GM13977 (cell line): ENCODE data around the gene TUBA4A.

Source experiments
- DNase-seq: peaks from one replicate; pipeline ENCODE4 v3.0.0; 2012; ENCODE audit warnings: low spot score
- in situ Hi-C: fragments of 300-500 bp; cut with MboI; formaldehyde crosslinking; loops from one replicate; pipeline ENCODE4 v1.12.0; 2022; ENCODE audit warnings: low sequenced_read_pairs, low pct_unique_long_range_greater_than_20kb, mixed read lengths, inconsistent platforms; ENCODE audit not compliant: unreplicated experiment
- TF ChIP-seq, protein P1 (sequence below): IDR thresholded peaks from 2 replicates; pipeline ENCODE4 v1.5.1; 2012; ENCODE audit warnings: mild to moderate bottlenecking, control low read depth; ENCODE audit not compliant: insufficient read depth; ENCODE audit errors: extremely low read depth, missing control alignments

TUBA4A gene

DNA sequence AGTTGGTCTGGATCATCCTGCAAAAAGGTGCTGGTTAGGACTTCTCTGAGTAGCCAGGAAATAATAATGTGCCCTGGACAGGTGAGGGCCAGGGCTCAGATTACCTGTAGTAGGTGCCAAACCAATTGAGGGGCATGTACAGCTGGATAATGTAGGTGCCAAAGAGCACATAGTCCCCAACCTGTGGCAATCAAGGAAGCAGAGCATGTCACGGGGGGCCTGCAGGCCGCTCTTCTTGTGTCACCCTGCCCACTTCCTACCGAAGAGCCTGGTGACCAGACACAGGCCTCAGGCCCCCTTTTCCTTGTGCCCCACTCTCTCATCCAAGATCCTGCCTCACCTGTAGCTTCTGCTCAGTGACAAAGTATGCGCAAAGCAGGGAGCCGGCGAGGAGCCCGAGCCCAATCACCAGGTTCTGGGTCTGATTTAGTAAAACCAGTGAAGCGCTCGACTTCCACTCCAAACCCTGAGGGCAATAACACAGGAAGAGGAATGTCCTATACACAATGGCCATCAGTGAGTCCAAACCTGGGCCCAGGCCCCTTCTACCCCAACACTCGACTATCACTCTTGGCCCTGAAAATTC lies 40.1 kb downstream of the TUBA4A start:
- TF ChIP-seq, protein P1, sequence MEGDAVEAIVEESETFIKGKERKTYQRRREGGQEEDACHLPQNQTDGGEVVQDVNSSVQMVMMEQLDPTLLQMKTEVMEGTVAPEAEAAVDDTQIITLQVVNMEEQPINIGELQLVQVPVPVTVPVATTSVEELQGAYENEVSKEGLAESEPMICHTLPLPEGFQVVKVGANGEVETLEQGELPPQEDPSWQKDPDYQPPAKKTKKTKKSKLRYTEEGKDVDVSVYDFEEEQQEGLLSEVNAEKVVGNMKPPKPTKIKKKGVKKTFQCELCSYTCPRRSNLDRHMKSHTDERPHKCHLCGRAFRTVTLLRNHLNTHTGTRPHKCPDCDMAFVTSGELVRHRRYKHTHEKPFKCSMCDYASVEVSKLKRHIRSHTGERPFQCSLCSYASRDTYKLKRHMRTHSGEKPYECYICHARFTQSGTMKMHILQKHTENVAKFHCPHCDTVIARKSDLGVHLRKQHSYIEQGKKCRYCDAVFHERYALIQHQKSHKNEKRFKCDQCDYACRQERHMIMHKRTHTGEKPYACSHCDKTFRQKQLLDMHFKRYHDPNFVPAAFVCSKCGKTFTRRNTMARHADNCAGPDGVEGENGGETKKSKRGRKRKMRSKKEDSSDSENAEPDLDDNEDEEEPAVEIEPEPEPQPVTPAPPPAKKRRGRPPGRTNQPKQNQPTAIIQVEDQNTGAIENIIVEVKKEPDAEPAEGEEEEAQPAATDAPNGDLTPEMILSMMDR, result no peak
- in situ Hi-C loops, result no loop called here
- DNase-seq, result no peak

GRCh38 chr2:219213026-219213415 lies 40.7 kb downstream of the TUBA4A start:
- in situ Hi-C loops, result no loop called here
- DNase-seq, result no peak
- TF ChIP-seq, protein P1, result no peak

- DNase-seq, result no peak
- in situ Hi-C loops, result no loop called here
- TF ChIP-seq, protein P1, result no peak
Observed at GRCh38 chr2:219210886-219211362, 42.8 kb downstream of the TUBA4A start.

- in situ Hi-C loops, result no loop called here
- TF ChIP-seq, protein P1, result no peak
- DNase-seq, result no peak
Observed at GRCh38 chr2:219210196-219210885, 43.4 kb downstream of the TUBA4A start.

DNA sequence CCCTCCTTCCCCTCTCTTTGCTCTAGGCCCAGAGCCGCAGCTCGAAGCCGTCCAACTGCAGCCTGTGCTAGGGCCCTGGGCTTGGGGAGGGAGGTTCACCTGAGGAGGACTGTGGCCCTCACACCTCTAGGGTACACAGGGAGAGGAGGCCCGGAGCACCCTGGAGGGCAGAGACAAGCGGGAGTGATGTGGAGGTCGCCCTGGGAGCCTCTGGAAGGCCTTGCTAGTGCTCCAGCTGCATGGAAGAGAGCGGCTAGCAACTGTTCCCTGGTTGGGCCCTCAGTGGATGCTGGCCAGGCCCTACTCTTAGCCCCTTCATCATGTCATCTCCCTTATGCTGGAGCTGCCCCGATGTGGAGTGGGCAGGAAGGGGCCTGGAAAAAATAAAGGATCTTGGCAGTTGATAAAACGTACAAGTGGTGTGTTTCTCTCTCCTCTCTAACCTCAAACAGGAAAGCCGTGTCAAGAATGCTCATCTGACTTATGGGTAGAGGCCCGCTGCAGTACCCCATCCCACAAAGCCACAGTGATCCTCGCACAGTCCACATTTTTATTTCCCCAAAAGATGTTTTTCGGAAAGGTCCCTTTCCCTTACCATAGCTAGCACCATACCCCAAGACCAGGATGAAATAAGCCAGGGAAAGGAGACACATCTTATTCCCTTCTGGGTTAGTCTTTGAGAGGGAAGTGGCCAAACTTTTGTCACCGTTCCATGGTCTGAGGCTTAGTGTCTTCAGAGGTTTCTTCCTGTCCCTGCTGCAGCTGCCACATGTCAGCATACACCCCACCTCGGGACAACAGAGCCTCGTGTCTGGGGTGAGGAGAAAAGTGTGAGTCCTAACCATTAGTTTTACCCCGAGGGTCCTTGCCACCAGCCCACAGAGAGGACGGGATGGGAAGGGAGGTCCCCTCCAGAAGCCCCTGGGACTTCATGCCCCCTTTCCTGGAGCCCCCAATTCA lies 44.2 kb downstream of the TUBA4A start:
- DNase-seq, result no peak
- TF ChIP-seq, protein P1, result no peak
- in situ Hi-C loops, result loop anchor here (5.0 kb wide), 1 partner anchor 37 kb away; the partner anchor contains the start of gene SLC23A3
